Stimulated activated CD4-positive, alpha-beta T cell treated with anti-CD3 and anti-CD28 coated beads, Interleukin-2, amount 100 ng/mL, for 4 hours (primary cell): ENCODE measurements around the gene UTY.

Experiments
- DNase-seq: peaks from one replicate; pipeline ENCODE4 v3.0.0-alpha.2; 2020; ENCODE audit warnings: low read depth

The UTY gene

DNA sequence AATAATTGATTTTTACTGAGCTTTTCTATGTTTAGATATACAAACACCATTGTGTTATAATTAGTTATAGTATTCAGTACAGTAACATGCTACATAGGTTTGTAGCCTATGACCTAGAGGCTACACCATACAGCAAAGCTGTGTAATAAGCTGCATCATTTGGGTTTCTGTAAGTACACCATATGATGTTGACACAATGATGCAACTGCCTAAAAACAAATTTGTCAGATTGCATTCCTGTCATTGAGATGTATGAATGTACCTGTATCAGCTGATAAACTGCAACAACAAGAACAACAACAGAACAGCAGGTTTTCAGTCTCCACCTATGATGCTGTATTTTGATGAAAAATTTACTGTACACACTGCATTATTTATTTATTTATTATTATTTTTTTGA lies 64.3 kb downstream of the UTY start:
- DNase-seq = no peak

DNA sequence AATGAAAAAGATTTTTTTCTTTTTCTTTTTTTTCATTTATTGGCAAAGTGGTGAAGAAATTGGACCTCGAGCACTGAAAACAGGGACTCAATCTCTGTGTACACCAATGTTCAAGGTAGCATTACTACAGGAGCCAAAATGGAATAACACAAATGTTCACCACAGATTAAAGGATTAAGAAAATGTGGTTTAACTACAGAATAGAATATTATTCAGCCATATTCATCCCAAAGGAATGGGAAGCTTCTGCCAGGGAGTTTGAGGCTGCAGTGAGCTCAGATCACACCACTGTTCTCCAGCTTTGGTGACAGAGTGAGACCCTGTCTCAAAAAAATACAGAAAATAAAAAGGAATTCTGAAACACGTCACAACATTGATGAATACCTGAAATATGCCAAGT lies 81.0 kb downstream of the UTY start:
- DNase-seq = no peak

DNA sequence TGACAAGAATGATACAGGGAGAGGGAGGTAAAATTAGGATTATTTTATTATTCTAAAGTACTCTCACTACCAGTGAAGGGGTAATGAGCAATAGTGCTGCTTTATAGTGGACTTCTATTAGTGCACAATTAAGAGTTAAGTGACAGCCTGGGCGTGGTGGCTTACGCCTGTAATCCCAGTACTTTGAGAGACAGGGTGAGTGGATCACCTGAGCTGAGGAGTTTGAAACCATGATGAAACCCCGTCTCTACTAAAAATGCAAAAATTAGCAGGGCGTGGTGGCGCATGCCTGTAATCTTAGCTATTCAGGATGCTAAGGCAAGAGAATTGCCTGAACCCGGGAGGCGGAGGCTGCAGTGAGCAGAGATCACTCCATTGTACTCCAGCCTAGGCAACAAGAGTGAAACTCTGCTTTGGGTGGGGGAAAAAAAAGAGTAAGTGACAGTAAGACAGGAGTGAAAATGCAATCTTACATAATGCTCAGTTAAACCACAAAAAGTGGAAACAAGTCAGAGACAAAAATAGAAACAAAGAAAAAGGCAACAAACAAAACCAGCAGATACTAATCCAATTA lies 98.6 kb downstream of the UTY start:
- no peak for DNase-seq

DNA sequence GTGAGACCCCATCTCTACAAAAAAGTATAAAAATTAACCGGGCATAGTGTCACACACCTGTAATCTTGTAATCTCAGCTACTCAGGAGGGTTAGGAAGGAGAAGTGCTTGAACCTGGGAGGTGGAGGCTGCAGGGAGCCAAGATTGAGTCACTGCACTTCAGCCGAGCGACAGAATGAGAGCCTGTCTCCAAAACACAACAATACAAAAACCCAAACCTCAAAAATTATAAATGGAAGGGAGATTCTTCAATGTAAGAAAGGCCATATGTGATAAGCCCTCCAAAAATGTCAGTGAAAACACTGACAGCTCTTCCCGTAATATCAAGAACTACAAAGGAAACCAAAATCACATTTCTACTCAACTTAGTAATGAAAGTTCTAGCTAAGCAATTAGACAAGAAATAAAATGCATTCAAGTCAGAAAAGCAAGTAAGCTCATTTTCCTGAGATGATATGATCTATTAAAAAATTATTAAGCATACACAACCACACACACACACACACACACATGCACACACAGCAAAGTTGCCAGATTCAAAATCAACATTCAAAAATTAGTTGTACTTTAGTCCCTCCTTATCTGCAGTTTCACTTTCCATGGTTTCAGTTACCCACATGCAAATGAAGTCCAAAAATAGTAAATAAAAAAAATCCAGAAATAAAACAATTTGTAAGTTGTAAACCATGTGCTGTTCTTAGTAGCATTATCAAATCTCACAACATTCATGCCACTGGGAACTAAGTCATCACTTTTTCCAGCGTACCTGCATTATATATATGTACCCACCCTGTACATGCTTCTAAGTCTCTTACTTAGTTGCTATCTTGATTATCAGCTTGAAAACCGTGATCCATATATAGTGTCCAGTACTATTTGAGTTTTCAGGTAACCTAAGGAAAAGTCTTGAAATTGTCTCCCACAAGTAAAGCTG lies 108.7 kb downstream of the UTY start:
- no peak for DNase-seq

- DNase-seq = no peak
Observed at GRCh38 chrY:13370245-13370644, 109.6 kb downstream of the UTY start.

DNA sequence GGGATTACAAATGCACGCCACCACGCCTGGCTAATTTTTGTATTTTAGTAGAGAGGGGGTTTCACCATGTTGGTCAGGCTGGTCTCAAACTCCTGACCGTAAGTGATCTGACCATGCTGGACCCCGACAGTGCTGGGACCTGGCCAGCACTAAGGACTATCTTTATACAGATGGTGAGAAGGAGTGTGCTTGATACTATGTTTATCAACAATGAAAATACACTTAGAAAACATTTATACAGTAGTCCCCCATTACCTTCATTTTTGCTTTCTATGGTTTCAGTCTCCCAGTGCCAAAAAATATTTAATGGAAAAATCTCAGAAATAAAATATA lies 111.4 kb downstream of the UTY start:
- DNase-seq = no peak

GRCh38 chrY:13363641-13364040 lies 116.2 kb downstream of the UTY start:
- no peak for DNase-seq

- DNase-seq = no peak
Observed at GRCh38 chrY:13362662-13363061, 117.2 kb downstream of the UTY start.

GRCh38 chrY:13361656-13362636 lies 117.9 kb downstream of the UTY start:
- DNase-seq = no peak

DNA sequence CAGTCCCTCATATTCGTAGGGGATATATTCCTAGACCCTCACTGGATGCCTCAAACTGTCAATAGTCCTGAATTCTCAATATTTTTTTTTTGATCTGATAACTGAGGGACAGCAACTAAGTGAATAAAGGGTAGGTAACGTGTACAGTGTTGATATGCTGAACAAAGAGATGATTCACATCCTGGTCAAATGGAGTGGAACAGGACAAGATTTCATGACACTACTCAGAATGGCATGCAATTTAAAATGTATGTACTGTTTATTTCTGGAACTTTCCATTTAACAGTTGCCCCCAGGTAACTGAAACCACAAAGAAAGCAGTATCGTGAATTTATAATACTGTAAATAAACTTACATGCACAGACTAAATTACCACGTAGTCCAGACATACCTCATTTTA lies 128.4 kb downstream of the UTY start:
- no peak for DNase-seq

DNA sequence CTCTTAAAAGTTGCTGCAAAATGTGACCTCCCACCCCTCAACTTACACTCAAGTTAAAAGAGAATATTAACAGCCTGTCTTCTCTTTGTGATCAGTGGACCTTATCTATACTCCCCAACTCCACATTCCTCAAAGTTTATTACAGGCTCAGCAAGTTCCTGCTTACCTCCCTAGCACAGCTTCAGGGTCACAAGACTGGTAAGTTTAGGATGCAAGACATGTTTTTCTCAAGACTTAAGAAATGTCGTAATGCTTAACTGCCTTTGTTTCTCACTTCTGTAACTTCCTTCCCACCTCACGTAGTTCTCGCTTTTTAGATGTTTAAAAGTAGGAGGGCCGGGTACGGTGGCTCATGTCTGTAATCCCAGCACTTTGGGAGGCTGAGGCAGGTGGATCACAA lies 132.7 kb downstream of the UTY start:
- no peak for DNase-seq

- DNase-seq = no peak
Observed at GRCh38 chrY:13345549-13345948, 134.3 kb downstream of the UTY start.

DNA sequence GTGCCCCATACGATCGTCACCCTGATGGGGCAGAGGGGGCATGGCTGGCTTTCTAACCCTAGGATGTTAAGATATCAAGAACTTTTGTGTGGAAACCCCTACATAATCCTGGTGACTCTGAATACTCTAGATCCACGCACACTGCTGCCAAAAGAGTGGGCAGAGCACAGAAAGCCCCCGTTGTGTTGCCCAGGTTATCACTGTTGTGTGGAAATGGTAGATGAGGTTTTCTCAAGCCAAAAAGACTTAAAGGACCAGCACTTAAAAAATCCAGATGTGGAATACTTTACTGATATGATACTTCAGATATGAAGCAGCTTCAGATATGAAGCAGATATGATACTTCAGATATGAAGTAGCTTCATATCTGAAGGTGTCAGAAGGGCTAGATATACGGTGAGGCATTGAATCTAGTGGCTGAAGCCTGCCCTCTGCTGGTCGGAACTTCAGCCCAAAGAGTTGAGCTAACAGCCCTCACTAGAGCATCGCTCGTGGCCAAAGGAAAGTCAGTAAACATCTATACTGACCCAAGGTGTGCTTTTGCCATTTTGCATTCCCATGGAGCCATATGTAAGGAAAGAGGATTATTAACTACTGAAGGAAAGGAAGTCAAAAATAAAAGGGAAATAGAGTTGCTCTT lies 136.4 kb downstream of the UTY start:
- DNase-seq = peak; percentile 16

GRCh38 chrY:13339939-13340338 lies 139.9 kb downstream of the UTY start:
- DNase-seq = no peak

GRCh38 chrY:13339381-13339780 lies 140.5 kb downstream of the UTY start:
- no peak for DNase-seq

- no peak for DNase-seq
Observed at GRCh38 chrY:13338711-13339110, 141.1 kb downstream of the UTY start.

DNA sequence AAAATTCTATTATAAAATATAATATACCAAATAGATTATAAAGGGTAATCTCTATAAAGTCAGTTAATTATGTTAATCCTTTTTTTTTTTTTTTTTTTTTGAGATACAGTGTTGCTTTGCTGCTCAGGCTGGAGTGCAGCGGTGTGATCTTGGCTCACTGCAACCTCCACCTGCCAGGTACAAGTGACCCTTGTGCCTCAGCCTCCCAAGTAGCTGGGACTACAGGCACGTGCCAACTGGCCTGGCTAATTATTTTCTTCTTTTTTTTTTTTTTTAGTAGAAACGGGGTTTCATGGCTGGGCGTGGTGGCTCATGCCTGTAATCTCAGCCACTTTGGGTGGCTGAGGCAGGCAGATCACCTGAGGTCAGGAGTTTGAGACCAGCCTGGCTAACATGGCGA lies 141.9 kb downstream of the UTY start:
- no peak for DNase-seq

GRCh38 chrY:13333791-13334190 lies 146.0 kb downstream of the UTY start:
- DNase-seq = no peak

- no peak for DNase-seq
Observed at GRCh38 chrY:13330651-13331050, 149.2 kb downstream of the UTY start.

- DNase-seq = no peak
Observed at GRCh38 chrY:13312966-13313365, 166.9 kb downstream of the UTY start.

GRCh38 chrY:13307959-13308358 lies 171.9 kb downstream of the UTY start:
- no peak for DNase-seq

GRCh38 chrY:13300795-13301194 lies 179.0 kb downstream of the UTY start:
- no peak for DNase-seq
